IPS-NIHi7 (cell line): ENCODE results near the gene RELT.

Experiments used
- DNase-seq: peaks from one replicate; pipeline ENCODE4 v3.0.0; 2012; ENCODE audit warnings: mixed read lengths; ENCODE audit errors: extremely low spot score

Gene RELT

DNA sequence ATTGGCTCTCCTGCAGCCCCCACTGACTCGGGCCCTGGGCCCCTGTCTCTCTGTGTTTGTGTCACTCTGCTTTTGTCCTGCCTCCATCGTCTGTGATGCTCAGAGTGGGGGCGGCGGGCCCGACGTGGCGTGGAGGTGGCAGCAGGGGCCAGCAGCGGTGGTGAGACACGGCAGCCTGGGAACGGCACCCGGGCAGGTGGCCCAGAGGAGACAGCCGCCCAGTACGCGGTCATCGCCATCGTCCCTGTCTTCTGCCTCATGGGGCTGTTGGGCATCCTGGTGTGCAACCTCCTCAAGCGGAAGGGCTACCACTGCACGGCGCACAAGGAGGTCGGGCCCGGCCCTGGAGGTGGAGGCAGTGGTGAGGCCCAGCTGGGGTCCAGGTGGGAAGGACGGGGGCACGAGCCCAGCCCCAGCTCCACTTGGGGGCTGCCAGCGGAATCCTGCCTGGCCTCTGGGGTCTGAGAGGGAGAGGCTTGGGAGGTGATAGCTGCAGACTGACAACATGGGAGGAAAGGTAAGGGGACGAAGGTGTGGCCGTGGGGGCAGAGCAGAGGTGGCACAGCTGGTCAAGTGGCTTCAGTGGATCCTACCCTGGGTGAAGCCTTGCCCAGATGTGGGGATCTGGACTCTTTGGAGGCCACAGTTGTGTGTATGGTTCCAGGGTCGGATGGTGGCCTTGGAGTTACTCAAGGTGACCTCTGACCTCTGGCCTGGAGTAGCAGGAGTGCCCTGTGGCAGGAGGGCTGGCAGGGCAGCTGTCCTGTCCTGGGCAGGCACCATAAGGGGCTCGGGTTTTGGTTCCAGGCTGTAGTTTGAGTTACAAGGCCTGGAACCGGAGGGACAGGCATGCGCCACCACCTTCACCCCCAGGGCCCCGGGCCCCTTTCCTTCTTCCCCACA, 16.2 kb downstream of the RELT start:
- no peak for DNase-seq

DNA sequence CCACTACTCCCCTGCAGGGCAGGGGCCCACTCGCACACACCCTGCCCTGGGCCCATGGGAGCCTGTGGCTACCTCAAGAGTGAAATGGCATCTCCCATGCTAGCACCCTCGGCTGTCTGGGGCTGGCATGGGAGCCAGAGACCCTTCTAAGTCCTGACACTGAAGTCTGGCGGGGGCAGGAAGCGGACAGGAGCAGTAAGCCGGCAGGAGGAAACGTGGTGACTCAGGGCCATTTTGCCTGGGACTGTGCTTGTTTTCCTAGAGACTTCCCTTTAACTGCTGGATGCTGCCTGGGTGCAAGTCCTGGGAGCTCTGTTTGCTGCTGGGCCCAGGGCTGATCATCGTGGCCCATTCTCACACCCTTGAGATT, 16.8 kb downstream of the RELT start:
- DNase-seq: no peak

DNA sequence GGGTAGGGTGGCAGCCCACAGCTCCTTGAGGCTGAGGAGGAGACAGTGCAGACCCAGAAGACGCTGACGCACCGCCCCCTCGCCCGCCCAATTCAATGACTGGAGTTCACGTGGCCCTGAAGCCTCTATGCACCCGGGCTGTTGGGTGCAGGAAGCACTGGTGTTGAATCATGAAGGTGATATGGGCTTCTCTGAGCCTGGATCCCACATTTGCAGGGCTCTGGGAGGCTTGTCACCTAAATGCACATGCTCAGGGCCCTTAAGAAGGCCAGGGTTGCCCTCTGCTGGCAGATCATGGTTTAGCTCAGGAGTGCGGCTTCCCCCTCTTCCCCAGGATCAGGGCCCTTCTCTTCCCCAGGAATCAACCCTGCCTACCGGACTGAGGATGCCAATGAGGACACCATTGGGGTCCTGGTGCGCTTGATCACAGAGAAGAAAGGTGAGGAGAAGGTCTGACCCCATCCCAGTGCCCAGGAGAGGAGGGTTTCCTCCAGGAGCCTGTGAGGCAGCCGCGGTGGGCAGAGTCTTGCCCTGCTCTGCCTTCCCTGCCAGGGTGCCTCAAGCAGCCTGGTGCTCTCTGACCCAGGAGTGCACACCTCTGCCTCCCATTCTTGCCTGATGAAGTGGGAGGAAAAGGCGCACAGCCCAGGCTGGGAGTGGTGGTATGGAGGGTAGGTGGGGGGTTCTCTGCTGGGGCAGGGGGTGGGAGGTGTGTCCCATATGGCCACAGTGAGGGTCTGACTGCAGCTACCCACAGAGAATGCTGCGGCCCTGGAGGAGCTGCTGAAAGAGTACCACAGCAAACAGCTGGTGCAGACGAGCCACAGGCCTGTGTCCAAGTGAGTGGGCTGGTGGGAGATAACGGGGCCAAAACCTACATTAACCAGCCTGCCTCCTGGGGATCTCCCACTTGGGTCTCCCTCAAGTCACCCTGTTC, 17.5 kb downstream of the RELT start:
- peak; percentile 91 for DNase-seq

DNA sequence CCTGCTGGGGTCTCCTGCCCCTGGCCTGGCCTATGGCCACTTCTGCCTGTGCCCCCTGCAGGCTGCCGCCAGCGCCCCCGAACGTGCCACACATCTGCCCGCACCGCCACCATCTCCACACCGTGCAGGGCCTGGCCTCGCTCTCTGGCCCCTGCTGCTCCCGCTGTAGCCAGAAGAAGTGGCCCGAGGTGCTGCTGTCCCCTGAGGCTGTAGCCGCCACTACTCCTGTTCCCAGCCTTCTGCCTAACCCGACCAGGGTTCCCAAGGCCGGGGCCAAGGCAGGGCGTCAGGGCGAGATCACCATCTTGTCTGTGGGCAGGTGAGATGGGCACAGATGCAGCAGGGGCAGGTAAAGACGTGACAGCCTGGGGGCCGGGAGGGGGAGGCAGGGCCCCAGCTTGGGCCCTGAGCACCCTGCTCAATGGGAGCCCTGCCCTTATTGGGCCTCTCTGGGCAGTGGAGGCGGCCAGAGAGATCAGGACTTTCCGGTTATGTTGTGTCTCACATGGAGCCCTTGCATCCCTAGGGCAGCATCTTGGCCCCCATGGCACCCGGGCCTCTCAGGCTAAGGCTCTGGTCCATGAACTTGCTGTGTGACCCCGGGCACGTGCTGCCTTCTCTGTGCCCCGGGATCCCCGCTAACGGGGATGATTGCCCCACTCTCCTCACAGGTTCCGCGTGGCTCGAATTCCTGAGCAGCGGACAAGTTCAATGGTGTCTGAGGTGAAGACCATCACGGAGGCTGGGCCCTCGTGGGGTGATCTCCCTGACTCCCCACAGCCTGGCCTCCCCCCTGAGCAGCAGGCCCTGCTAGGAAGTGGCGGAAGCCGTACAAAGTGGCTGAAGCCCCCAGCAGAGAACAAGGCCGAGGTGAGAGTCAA, 18.5 kb downstream of the RELT start:
- DNase-seq: no peak

DNA sequence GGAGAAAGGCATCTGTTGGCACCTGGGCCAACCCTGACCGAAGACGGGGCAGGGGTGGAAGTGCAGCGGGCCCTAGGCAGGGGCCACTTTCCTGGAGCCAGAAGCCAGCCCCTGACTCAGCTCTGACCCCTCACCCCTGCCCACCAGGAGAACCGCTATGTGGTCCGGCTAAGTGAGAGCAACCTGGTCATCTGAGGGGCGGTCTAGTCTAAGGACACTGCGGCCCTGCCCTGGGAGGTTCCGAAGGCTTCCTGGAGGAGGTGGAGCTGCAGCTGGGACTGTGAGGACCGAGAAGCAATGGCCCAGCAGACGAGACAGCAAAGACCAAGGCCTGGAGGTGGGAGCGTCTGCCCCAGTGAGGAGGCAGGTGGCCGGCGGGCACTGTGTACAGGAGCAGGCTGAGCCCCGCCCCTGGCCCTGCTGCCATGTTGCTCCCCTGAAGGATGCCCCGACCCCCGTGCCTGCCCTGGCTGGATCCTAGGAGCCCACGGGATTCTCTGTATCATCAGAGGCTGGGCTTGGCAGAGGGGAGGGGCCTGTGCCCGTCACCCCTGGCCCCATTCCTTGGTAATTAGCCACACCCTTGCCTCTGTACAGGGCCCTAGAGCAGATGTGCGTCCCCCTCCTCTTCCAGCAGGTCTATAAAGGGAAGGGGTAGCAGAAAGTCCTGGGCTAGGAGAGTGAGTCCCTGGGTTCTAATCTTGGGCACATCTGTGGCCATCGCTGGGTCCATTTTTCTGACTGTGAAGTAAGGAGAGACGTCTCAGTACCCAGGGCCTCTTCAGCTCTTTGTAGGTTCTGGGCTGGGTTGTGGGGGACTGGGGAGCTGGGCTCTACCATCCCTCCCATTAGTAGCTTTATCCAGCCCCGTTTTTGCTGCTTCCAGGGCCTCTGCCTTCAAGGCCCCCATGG, 19.4 kb downstream of the RELT start:
- DNase-seq: no peak

DNA sequence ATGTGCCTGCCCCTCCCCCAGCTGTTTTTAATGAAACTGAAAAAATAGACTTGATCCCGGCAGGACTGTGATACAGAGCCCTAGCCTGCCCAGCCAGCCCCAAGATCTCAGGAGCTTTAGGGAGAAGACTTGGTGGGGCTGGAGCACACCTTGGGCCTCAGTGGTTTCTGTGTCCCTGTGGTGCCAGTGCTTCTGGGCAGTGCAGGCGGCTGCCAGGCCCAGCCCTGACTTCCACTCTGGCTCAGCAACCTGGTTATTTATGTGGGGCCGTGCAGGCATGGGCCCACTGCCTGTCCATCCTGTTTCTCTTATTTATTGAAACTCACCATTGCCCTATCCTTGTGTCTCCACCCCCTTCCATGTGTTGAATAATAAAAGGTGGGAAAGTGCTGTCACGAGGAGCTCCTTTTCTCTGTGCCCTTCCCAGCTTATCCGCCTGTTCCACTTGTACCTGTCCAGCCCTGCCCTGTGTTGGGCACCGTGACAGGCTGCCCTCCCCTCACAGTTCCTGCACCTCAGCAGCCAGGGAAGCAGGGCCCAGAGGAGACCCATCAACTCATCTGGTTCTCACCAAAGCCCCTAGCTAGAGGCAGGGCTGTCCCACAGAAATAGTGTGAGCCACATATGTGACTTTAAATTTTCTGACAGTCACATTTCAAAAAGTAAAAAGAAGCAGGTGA, 20.2 kb downstream of the RELT start:
- DNase-seq: no peak

DNA sequence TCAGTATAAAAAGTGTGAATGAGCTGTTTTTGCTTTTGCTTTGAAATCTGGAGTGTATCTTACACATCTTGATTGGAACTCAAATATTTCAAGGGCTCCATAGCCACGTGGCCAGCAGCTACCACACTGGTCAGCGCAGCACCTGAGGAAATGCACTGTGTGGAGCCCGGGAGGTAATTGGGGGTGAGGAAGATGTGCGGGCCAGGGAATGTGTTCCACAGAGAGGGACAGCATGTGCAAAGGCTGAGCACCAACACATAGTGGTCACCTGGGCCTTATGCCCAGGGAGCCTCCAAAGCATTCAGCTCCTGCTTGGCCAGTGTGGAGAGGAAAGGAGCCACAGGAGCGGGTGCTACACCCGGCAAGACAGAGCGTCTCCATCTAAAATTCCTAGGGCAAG, 20.8 kb downstream of the RELT start:
- DNase-seq: no peak

DNA sequence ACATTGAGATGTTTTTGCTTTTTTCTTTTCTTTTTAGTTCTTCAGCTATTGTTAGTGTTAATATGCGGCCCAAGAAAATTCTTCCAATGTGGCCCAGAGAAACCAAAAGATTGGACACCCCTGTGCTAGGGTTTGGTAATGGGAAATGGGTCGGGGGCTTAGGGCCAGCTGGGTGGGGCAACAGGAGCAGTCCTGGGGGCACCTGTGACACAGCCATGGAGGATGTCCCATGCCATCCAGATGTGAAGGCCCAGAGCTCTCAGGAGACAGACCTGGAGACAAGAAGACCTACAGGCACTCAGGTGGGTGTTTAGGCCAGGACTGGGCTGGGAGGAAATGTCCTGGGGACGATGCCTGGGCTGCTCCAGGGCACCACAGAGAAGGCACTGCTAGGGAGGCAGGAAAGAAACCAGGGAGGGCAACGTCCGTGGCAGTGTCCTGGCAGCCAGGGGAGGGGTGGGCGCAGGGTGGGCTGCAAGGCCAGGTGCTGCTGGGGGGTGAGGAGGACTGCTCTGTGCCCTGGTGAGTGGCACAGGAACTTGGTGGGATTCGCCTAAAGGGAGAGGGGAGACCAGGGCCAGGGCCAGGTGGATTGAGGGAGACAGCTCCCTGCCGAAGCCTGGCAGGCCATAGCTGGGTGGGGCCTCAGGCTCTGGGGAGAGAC, 21.4 kb downstream of the RELT start:
- DNase-seq: no peak

DNA sequence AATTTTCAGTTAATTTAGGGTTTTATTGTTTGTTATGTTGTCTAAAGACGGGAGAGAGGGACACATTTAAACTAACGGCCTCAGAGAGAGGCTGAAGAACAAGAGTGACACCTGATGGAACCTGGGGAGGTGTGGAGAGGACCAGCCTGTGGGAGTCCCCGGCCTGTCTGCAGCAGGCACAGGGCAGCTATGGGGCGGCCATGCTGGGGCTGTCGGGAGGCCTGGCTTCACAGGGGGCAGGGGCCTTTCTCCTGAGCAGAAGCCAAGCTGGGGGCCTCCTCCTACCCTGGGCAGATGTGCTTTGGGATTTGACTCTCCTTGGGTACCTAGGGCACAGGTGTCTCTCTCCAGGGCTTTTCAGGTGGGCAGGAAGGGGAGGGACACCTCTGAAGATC, 21.9 kb downstream of the RELT start:
- no peak for DNase-seq

DNA sequence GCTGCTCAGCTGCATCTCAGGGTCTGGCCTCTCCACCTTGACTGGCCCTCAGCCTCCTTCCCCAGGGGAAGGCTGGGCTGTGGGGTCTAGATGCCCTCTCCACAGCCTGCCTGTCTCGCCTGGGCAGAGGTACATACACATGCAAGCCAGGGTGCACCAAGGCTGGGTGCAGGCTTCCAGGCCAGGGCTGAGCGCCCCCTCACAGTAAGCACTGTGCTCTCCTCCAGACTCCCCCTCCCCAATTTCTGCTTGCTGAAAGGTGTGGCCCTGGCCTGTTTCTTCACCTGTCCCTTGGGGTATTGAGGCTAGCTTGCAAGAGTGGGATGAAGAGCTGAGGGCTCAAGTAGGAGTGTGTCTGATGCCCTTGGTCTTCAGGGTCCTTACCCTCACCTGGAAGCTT, 22.5 kb downstream of the RELT start:
- no peak for DNase-seq

DNA sequence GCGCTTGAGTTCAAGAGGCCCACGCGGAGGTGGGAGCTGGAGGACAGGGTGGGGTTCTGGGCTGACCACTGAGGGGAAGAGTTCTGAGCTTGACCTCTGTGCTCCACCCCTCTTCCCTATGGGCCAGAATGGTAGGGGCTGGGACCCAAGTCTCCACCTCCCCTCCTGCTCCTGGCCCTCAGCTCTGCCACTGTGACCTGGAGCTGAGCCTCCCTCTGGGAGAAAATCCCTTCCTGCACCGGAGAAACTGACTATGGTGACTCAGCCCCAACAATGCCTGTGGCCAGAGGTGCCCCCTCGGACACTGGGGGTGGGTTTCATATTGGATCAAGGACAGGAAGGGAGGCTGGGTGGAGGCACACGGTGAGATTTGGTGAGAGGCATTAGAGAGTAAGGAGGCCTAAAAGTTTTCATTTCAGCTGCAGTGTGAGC, 23.0 kb downstream of the RELT start:
- DNase-seq: no peak

DNA sequence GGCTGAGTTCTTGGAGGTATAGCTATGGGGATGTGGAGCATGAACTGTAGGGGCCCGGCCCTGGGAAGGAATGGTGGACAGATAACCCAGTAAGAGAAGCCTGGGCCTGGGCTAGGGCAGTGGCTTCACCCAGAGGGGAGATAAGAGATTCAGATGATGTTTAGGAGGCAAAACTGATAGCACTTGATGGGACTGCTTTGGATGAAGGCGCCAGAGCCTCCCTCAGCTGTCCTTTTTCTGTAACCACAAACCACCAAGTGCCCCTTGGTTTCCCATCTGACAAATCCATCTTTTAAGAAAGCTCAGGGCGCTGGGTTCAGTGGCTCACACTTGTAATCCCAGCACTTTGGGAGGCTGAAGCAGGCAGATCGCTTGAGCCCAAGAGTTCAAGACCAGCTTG, 23.4 kb downstream of the RELT start:
- no peak for DNase-seq

DNA sequence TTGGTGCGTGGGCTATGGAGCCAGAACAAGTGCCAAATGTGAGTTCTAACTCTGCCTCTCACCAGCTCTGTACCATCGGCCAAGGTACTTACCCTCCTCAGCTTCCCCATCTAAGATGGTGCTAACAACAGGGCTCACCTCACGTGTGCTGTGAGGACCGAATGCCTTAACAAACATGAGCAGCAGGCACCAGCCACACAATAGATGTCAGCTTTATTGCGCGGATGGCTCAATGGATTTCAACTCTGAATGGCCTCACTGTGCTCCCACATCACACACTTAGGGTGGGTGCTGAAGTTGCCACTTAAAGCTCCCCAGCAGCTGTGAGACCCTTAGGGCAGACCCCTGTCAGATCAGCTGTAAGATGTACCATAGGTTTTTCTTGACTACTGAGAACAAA, 24.1 kb downstream of the RELT start:
- no peak for DNase-seq

DNA sequence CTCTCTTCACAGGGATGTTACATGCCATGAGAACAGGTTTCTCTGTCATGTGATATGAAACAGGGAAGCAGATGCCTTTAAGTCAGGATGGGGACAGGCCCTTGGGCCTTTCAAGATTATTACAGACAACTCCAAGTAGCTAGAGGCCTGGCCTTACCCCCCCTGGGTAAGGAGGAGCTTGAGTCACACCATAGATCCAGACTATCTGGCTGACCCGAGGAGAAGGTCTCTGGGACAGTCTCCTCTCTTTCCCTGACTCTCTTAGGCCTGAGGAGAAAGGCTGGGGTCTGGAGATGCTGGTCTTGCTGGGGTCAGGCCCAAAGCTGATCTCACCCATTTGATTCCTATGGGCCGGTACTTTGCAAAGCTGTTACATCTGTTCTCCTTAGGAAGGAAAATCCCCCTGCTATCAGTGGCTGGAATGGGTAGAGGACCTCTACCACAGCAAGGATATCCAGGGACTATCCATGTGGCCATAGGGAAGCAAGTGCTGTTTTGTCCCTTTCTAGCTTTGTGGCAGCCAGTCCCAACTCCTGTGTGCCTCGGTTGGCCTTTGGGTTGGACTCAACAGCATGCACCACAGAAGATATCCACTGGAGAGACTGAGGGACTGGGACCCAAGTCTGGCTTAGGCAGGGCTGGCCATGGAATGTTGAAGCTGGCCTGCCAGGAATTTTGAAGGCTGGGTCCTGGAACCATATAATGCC, 25.2 kb downstream of the RELT start:
- DNase-seq: no peak

DNA sequence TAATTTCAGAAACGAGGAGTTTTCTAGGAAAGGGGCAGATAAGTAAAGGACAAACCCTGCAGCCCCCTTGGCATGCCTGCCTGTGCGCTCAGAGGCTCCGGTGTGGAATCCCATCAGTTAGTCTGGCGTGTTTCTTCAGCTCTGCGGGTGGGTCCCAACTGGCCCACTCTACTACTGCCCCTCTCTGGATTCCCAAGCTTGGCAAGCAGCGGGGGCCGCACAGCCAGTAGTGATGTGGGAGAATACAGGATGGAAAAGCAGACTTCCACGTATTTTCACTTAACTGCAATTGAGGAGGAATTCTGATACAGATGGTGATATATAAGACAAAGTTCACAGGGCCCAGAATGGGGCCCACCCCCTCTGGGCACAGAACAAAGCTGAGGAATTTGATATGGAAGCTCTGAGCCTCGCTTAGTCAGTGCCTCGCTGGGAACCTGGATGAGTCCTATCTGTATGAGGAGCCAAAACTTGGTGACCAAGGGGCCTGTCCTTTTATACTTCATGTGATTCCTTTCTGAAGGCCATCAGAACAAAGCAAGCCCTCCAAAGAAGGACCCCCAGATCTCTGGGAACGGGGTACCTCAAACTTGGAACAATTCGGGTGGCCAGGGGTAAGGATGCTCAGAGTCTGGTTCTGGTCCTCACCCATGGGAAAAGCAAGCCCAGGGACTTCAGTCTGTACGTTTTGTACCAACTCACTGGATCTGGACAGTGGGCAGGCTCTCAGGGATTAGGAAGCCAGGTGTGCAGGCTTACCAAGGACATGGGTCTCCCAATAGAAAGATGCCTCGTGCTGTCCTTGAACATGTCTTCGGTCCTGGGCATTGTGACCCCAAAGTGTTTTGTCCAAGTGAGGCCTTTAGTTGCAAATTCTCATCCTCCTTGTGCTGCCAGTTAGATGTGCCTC, 26.0 kb downstream of the RELT start:
- DNase-seq: no peak

DNA sequence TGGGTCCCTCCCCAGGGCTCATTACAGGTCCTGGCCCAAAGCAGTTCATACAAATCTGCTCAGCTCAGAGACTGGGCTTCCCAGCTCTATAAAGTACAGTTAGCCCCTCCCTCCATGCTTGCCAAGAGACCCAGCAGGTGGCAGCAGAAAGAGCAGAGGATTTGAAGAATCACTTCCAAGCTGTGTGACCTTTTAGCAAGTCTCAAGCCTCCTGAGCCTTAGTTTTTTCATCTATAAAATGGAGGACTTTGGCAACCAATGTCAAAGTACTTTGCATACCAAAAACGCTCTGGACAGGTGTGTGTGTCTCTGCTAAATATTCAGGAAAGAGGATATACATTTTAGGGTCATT, 26.6 kb downstream of the RELT start:
- DNase-seq: no peak

DNA sequence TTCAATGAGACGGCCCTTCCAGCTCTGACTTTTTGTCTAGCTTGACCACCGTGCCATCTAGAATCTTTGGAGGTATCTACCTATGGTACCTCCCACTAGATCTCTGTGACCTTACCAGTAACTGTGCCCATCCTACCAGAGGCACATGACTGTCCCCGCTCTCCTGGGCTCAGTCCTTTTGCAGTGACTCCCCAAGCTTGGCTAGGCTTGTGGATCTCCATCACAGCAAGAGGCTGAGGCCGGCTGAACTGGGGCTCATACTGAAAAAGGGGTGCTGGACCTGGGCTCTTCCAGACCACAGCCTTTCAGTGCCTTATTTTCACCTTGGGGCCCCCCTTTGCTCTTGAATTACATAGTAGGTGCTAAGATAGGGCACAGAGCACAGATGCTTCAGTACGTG, 27.3 kb downstream of the RELT start:
- DNase-seq: no peak

DNA sequence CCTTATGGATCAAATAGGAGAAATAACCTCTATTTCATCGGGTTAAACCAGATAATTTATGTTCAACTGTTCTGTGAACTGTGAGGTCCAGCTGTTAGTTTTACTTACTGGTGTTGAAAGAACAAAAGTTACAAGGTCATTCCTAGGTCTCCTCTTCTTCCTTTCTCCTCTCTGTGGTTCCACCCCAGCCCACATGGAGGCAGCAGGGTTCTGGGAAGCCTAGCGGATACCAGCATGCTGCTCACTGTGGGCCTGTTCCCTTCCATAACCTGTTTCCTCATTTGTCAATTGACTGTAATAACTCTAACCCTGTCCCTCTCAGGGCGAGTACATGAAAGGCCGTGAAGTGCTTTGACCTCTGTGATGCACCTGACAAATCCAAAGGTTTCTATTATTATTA, 27.8 kb downstream of the RELT start:
- DNase-seq: peak; percentile 81
